CD4-positive, alpha-beta T cell treated with Interleukin-15 for 4 hours (primary cell): Measurements from ENCODE around the gene CDC42BPG.

Experiments used
- DNase-seq: peaks from one replicate; pipeline ENCODE4 v3.0.0-alpha.2; 2020; ENCODE audit warnings: low spot score

CDC42BPG gene

GRCh38 chr11:64844330-64845128, at the start of gene CDC42BPG:
Gene CDC42BPG, minus strand, starts transcription at chr11:64844653. Its CDS starts 84 bp downstream, at chr11:64844569.
- DNase-seq = peak; percentile 72

- no peak for DNase-seq
Measured at GRCh38 chr11:64893194-64894069, 49.0 kb upstream of the CDC42BPG start.

- no peak for DNase-seq
Measured at GRCh38 chr11:64892838-64893193, 48.4 kb upstream of the CDC42BPG start.

GRCh38 chr11:64892411-64892831, 48.0 kb upstream of the CDC42BPG start:
- no peak for DNase-seq

GRCh38 chr11:64891880-64892279, 47.4 kb upstream of the CDC42BPG start:
- no peak for DNase-seq

GRCh38 chr11:64891215-64891848, 46.9 kb upstream of the CDC42BPG start:
- DNase-seq = no peak

- no peak for DNase-seq
Measured at GRCh38 chr11:64890522-64890939, 46.1 kb upstream of the CDC42BPG start.

- no peak for DNase-seq
Measured at GRCh38 chr11:64888729-64889511, 44.5 kb upstream of the CDC42BPG start.

- no peak for DNase-seq
Measured at GRCh38 chr11:64888406-64888728, 43.9 kb upstream of the CDC42BPG start.

GRCh38 chr11:64887757-64888405, 43.4 kb upstream of the CDC42BPG start:
- peak; percentile 84 for DNase-seq

GRCh38 chr11:64887234-64887756, 42.8 kb upstream of the CDC42BPG start:
- no peak for DNase-seq

GRCh38 chr11:64885367-64886286, 41.2 kb upstream of the CDC42BPG start:
- peak; percentile 68 for DNase-seq

- DNase-seq = no peak
Measured at GRCh38 chr11:64884019-64884418, 39.6 kb upstream of the CDC42BPG start.

- DNase-seq = no peak
Measured at GRCh38 chr11:64883575-64883974, 39.1 kb upstream of the CDC42BPG start.

GRCh38 chr11:64882243-64882642, 37.8 kb upstream of the CDC42BPG start:
- no peak for DNase-seq

- no peak for DNase-seq
Measured at GRCh38 chr11:64881476-64881875, 37.0 kb upstream of the CDC42BPG start.

GRCh38 chr11:64880240-64881001, 36.0 kb upstream of the CDC42BPG start:
- DNase-seq = no peak

- DNase-seq = no peak
Measured at GRCh38 chr11:64879244-64879900, 34.9 kb upstream of the CDC42BPG start.
